RWPE2 (cell line): ENCODE results near the gene MCM7.

Experiments
- ATAC-seq: fragments of 200-7000 bp; cut with Tn5 transposase; 3 replicates; pipeline ENCODE4 v1.9.1; 2021; ENCODE audit warnings: low read depth
- DNase-seq: peaks from one replicate; pipeline ENCODE4 v3.0.0-alpha.2; 2020; ENCODE audit warnings: low spot score
- H3K27ac ChIP-seq: fragments of 450-650 bp; 2 replicates; pipeline ENCODE4 v1.5.1; 2017; ENCODE audit warnings: mild to moderate bottlenecking; ENCODE audit not compliant: poor library complexity, severe bottlenecking
- H3K27me3 ChIP-seq: fragments of 250-450 bp; sonication (Bioruptor Pico); 2 replicates; pipeline ENCODE4 v1.5.1; 2021; ENCODE audit warnings: mild to moderate bottlenecking, moderate library complexity; ENCODE audit not compliant: insufficient read depth, poor library complexity, severe bottlenecking
- H3K36me3 ChIP-seq: fragments of 250-450 bp; sonication (Bioruptor Pico); 2 replicates; pipeline ENCODE4 v1.5.1; 2020; ENCODE audit warnings: low read depth, mild to moderate bottlenecking, moderate library complexity
- H3K4me1 ChIP-seq: fragments of 250-450 bp; sonication (Bioruptor Pico); 2 replicates; pipeline ENCODE4 v1.5.1; 2021; ENCODE audit warnings: mild to moderate bottlenecking, moderate library complexity; ENCODE audit not compliant: insufficient read depth, poor library complexity, severe bottlenecking
- H3K4me3 ChIP-seq: fragments of 250-450 bp; sonication (Bioruptor Pico); 2 replicates; pipeline ENCODE4 v1.5.1; 2021; ENCODE audit warnings: mild to moderate bottlenecking, moderate library complexity; ENCODE audit not compliant: severe bottlenecking
- H3K9me3 ChIP-seq: fragments of 250-450 bp; sonication (Bioruptor Pico); 2 replicates; pipeline ENCODE4 v1.5.1; 2021; ENCODE audit warnings: mild to moderate bottlenecking, moderate library complexity; ENCODE audit not compliant: severe bottlenecking
- TF ChIP-seq, protein P1 (sequence below): fragments of 450-650 bp; IDR thresholded peaks from one replicate; pipeline ENCODE4 v1.5.1; 2017; ENCODE audit warnings: mild to moderate bottlenecking, moderate library complexity; ENCODE audit not compliant: poor library complexity, severe bottlenecking

MCM7 gene

DNA sequence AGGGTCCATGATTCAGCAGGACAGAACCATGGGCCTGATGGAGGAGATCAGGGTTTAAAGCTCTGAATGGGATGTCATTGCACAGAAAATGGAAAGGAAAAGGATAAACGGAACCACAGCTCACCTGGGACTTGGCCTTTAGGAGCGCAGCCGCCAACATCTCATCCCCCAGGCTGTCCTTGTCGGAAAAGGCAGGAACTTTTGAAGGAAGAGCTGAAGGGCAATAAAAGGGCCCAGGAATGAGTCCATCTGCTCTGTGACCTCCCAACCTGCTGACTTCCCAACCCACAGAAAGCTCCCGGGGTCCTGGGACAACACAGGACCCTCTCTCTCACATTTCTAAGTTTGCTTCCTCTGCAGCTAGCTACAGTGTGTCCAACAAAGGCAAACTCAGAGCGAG lies 25.8 kb downstream of the MCM7 start:
- peaks cover 2% of the 10 kb centered on the region for H3K4me1 ChIP-seq
- H3K27me3 ChIP-seq: no peaks in the 10 kb centered on the region
- H3K36me3 ChIP-seq: peaks cover 98% of the 10 kb centered on the region
- DNase-seq (no peak), ATAC-seq (no peak)
- H3K9me3 ChIP-seq: peaks cover 20% of the 10 kb centered on the region
- TF ChIP-seq, protein P1, sequence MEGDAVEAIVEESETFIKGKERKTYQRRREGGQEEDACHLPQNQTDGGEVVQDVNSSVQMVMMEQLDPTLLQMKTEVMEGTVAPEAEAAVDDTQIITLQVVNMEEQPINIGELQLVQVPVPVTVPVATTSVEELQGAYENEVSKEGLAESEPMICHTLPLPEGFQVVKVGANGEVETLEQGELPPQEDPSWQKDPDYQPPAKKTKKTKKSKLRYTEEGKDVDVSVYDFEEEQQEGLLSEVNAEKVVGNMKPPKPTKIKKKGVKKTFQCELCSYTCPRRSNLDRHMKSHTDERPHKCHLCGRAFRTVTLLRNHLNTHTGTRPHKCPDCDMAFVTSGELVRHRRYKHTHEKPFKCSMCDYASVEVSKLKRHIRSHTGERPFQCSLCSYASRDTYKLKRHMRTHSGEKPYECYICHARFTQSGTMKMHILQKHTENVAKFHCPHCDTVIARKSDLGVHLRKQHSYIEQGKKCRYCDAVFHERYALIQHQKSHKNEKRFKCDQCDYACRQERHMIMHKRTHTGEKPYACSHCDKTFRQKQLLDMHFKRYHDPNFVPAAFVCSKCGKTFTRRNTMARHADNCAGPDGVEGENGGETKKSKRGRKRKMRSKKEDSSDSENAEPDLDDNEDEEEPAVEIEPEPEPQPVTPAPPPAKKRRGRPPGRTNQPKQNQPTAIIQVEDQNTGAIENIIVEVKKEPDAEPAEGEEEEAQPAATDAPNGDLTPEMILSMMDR: no peak
- H3K4me3 ChIP-seq: no peak overlapping the region
- no peak overlapping the region for H3K27ac ChIP-seq

DNA sequence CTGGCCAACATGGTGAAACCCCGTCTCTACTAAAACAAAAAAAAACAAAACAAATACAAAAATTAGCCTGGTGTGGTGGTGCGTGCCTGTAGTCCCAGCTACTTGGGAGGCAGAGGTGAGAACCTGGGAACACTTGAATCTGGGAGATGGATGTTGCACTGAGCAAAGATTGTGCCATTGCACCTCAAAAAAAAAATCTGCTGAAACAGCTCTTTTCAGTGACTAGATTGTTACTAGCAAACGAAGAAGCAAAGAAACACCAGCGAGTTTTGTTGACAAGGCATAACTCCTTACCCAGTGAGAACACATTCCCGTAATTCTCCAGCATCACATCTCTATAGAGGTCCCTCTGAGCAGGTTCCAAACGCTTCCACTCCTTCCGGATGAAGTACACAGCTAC lies 26.4 kb downstream of the MCM7 start:
- Histone ChIP-seq H3K27me3 (no peaks in the 10 kb centered on the region), H3K36me3 (peaks cover 100% of the 10 kb centered on the region), H3K27ac (no peak overlapping the region), H3K4me3 (no peak overlapping the region), H3K9me3 (peaks cover 20% of the 10 kb centered on the region), H3K4me1 (no peaks in the 10 kb centered on the region)
- no peak for ATAC-seq
- TF ChIP-seq, protein P1: no peak
- no peak for DNase-seq

DNA sequence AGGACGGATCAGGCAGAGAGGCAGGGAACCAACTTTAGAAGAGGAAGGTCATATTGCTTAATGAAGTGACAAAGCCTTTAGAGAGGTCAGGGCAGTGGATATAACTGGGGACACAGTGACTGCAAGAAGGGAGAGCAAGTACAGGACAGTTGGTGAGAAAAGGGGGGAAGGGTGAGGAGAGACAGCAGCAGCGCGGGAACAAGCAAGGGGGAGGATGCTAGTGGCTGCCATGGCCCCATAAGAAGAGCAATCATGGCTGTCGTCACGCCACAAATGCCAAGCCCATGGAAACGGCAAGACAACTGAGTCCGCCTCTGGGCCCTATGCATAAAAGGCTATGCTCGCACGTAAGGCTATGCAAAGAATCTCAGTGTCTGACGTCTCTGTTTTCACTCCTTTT lies 28.7 kb downstream of the MCM7 start:
- peaks cover 87% of the 10 kb centered on the region for H3K36me3 ChIP-seq
- no peak for DNase-seq

DNA sequence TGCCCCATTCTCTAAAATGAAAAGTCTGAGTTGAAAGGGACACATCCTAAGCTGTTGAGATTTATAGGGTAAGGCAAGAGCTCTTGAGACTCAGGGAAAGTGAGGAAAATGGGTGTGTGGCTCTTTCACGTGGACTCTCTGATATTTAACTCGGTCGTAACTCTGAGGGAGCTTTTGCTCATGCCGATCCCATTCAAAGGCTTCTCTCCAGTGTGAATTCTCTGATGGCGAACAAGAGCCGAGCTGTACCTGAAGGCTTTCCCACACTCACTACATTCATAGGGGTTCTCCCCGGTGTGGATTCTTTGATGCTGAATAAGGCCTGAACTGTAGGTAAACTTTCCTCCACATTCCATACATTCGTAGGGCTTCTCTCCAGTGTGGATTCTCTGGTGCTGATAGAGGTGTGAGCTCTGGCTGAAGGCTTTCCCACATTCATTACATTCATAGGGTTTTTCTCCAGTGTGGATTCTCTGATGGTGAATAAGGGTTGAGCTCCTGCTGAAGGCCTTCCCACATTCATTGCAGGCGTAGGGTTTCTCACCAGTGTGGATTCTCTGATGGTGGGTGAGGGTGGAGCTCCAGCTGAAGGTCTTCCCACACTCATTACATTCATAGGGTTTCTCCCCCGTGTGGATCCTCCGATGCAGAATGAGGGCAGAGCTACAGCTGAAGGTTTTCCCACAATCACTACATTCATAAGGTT lies 30.0 kb downstream of the MCM7 start:
- Histone ChIP-seq H3K27ac (no peak overlapping the region), H3K36me3 (peaks cover 75% of the 10 kb centered on the region), H3K4me3 (no peak overlapping the region), H3K4me1 (no peaks in the 10 kb centered on the region), H3K27me3 (no peaks in the 10 kb centered on the region), H3K9me3 (peaks cover 26% of the 10 kb centered on the region)
- TF ChIP-seq, protein P1: no peak
- no peak for DNase-seq
- no peak for ATAC-seq

More for the DNA sequence above, 28.7 kb downstream of the MCM7 start:
- Histone ChIP-seq H3K9me3 (peaks cover 26% of the 10 kb centered on the region), H3K27me3 (no peaks in the 10 kb centered on the region), H3K4me1 (no peaks in the 10 kb centered on the region), H3K27ac (no peak overlapping the region), H3K4me3 (no peak overlapping the region)
- TF ChIP-seq, protein P1: no peak
- ATAC-seq: no peak

DNA sequence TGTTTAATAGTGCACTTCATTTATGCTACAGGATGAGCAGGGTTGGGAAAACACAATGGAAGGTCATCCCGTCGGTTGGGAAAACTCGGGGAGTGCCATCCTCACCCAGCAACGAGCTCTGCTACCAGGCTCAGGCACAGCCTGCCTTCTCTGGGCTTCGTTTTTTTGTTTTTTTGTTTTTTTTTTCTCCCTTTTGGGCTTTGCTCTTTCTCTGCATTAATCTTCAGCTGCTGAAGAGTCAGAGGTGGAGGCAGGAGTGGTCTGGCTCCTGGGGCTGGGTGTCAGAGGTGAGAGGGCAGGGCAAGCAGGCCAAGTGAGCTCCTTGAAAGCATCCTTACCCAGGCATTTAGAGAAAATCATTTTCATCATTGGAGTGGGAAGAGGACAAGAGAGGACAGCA lies 31.2 kb downstream of the MCM7 start:
- no peaks in the 10 kb centered on the region for H3K27me3 ChIP-seq
- DNase-seq (no peak), ATAC-seq (no peak)
- no peaks in the 10 kb centered on the region for H3K4me1 ChIP-seq
- H3K9me3 ChIP-seq: peaks cover 26% of the 10 kb centered on the region
- peaks cover 69% of the 10 kb centered on the region for H3K36me3 ChIP-seq
- TF ChIP-seq, protein P1: no peak
- no peak overlapping the region for H3K27ac ChIP-seq
- H3K4me3 ChIP-seq: no peak overlapping the region
